Hypothalamus (tissue), 51 donors: ENCODE measurements around the gene ARG2.
"Not testable (repeated sequence)": the region's sequence is repeated elsewhere in the genome, so short reads cannot be mapped to it uniquely, and the experiment has no call there.

ENCODE experiments used
- DNase-seq, 51 donors: peaks; one replicate each; lab custom pipeline; 2025; lab: John Stamatoyannopoulos, UW

Gene ARG2

DNA sequence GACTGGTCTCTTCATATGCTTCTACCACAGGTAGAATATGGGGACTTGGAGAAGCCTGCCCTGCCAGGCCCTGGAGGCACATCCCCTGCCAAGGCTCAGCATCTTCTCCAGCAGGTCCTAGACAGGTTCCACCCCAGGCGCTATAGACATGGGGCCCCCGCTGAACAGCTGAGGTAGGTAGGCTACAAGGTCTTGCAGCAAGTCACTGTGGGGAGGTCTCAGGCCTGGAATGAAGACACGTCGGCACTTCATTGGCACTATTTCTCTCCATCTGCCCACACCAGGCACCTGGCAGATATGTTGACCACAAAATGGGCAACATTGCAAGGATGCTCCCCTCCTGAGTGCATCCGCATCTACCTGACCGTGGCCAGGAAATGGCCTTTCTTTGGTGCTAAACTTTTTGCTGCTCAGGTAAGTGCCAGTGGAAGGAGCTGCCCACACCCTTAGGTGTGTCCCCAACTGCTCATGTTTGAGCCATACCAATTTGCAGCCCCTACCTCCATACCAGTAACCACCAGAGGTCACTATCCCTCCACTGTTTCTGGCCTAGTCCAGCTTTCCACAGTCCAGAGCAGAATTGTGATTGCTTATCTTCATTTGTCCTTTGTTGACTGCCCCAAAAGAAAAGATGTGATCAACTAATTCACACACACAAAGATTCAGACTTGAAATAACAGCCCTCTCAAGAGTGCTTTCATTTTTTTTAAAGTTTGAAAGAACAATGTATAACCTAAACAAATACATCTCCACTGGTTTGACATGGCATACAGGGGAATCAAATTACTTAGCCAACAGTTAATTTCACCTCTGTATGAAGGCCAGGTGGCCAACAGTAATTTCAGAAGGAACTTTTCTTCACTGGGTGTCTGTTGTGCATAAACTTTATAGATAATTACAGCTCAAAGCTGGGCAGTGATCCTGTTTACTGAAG, 35.7 kb upstream of the ARG2 start:
- DNase-seq: peak in 3 of 51 donors; percentile 5 to 23 (median 14)

DNA sequence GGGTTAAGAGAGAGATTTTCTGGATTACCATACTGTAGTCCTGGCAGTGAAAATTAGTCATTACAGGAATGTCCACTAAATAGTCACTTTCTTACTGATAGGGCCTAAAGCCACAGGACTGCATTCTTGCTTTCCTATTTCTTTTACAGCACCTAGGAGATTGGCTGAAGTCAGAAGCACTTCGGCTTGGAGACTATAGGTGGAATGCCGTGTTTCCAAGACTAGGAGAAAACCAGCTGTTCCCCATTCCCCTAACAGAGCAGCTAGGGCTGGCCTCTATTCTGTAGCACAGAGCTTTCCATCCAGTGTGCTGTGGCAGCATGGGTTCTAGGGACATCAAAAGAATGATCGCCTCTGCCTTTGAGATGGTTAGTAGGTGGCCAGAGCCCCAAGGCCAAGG, 34.7 kb upstream of the ARG2 start:
- DNase-seq: no peak

DNA sequence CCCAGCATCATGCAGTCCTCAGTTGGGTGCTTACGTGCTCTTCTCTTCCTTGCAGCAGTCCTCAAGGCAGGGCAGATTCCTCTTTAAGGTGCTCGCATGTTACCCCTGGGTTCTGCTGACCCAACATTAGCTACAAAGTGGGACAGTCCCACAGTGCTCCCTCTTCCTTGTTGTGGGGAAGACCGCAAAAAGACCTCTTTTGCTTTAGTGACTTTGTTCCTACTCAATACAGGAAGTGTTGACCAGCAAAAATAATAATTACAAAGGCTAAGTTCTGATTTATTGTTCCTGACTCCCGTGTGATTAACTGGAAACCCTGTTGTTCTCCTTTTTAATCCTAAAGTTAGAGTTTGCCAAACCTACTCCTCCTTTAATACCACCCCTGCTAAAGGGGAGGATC, 33.4 kb upstream of the ARG2 start:
- DNase-seq: no peak

DNA sequence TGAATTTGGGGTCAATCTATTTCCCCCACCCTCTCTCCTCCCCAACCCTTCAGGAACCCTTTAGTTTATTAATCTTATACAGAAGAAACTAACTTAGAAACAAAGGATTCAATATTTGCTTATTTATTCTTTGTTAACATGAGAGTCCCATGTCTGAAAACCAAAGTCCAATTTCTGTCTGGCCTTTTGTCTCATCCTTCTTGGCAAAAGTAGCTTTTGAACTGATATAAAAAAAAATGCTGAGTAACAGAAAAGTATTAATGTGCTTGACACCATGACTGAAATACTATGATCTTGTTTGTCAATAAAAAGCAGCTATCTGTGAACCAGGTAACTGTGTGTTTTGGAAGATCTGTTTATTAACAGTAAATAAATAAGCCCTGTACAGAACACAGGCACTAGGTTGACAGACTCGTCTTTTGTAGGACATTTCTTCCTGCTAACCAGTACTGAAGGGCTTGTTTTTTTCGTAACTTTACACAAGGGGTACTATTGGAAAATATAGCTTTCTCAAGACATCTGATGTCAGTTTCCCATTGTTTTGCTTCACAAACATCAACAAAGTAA, 30.4 kb upstream of the ARG2 start:
- DNase-seq: no peak

DNA sequence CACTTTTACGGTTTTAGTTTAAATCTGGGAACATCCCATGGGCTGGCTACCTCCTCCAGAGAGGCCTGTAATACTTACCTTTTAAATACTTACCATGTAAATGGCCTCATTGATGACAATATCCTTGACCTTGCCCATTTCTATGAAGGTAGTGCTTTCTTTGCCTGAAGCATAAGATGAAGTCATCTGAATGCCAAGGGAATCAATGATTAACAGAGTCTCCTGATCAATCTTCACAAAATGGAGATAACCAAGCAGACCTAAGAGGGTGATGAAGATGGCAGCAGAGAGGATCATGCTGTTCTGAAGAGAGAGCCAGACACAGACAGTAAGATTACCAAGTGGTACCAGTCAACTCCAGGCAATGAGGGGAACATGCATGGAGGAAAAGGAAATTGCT, 26.1 kb upstream of the ARG2 start:
- not testable (repeated sequence) for DNase-seq

DNA sequence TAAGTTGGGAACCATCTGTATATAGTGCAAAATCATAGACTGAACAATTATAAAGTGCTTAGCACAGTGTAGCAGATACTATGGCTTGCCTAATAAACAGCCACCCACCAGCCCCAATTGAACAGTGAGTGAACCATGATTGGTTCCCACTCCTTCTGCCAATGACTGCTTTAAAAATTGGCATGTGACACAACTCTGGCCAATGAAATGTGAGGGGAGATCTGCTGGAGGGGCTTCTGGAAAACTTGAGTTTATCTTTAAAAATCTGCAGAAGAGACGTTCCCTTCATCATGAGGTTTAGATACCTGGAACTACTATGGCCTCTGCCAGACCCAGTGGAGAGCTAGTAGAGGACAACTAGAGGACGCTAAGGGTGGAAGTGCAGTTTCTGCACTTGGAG, 24.3 kb upstream of the ARG2 start:
- DNase-seq: no peak

DNA sequence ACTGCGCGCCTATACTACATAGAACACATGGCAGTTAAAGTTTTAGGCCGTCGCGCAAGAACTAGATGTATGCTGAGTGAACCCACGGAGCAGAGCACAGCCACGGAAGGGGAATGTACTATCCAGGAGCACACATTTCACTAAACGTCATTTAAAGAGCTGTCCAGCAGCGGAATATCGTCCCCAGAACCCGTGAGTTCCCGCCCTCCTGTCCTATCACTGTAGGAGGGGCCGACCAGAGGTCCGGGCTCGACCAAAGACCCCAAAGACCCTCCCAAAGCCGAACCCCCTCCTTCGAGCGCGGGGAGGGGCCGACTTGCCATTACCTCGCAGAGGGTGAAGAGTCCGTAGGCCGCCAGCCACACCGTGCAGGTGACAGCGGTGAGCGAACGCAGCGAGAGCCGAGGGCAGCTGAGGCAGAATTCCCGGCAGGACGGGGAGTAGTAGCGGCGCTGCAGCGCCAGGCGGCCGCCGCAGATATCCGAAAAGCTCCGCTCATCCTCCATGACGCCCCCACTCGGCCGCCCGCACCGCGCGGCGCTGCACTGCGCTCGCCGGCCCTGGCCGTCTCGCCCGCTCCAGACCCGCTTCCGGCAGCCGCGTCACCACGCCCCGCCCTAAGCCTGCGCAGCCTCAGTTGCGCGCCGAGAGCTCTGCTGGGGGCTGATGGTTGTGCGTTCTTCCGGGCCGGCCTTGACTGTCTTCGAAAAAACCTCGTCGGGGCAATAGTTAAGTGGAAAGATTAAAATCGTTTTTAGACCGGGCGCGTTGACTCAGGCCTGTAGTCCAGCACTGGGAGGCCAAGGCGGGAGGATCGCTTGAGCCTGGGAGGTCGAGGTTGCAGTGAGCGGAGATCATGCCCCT, 19.8 kb upstream of the ARG2 start, which contains the start of gene PIGH:
TSS of gene PIGH (minus strand) at position 571 of the 864 bp plus-strand sequence. CDS start at position 506, 65 bp downstream.
- DNase-seq: peak in 50 of 51 donors; percentile 52 to 94 (median 84)

DNA sequence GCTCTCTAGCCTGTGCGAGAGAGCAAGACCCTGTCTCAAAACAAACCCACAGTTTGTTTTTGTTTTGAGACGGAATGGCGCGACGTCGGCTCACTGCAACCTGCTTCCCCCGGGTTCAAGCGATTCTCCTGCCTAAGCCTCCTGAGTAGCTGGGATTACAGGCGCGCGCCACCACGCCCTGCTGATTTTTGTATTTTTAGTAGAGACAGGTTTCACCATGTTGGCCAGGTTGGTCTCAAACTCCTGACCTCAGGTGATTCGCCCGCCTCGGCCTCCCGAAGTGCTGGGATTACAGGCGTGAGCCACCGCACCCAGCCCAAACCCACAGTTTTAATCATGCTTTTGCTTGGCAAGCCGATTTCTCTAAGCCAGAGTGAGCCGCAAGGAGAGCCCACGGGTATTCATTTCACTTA, 19.2 kb upstream of the ARG2 start:
- not testable (repeated sequence) for DNase-seq

DNA sequence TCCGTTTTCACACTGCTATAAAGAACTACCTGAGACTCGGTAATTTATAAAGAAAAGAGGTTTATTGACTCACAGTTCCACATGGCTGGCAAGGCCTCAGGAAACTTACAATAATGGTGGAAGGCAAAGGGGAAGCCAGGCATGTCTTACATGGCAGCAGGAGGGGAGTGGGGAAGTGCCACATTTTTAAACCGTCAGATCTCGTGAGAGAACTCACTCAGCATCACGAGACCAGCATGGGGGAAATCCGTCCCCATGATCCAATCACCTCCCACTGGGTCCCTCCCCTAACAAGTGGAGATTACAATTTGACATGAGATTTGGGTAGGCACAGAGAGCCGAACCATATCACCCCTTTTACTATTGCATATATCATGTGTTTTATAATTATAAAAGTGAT, 17.6 kb upstream of the ARG2 start:
- no peak for DNase-seq

DNA sequence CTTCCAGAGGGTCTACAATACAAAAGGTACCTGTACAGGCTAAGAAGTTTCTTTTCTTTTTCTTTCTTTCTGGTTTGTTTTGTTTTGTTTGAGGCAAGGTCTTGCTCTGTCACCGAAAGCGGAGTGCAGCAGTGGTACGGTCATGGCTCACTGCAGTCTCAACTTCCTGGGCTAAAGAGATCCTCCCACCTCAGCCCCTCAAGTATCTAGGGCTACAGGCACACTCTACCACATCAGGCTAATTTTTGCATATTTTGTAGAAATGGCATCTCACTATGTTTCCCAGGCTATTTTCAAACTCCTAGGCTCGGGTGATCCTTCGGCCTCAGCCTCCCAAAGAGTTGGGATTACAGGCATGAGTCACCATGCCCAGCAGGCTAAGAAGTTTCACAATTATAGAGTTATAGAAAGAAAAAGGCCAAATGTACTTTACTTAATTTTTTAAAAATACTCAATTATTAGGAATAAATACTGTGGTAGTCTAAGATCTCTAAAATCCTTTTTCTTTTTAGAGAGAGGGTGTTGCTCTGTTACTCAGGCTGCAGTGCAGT, 16.6 kb upstream of the ARG2 start:
- no peak for DNase-seq

DNA sequence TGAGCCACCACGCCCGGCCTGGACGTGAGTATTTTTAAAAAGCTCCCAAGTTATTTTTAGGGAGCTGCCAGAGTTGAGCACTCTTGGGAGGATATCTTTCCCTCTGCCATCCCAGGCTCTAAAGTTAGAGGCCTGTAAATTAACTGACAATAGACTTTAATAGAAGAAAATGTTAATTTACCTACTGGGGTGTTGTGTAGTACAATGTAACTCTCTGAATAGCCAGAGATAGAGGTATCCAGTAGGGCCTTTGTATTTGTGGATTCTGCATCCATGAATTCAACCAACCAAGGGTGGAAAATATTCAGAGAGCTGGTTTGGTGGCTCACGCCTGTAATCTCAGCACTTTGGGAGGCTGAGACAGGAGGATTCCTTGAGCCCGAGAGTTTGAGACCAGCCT, 12.1 kb upstream of the ARG2 start:
- no peak for DNase-seq

DNA sequence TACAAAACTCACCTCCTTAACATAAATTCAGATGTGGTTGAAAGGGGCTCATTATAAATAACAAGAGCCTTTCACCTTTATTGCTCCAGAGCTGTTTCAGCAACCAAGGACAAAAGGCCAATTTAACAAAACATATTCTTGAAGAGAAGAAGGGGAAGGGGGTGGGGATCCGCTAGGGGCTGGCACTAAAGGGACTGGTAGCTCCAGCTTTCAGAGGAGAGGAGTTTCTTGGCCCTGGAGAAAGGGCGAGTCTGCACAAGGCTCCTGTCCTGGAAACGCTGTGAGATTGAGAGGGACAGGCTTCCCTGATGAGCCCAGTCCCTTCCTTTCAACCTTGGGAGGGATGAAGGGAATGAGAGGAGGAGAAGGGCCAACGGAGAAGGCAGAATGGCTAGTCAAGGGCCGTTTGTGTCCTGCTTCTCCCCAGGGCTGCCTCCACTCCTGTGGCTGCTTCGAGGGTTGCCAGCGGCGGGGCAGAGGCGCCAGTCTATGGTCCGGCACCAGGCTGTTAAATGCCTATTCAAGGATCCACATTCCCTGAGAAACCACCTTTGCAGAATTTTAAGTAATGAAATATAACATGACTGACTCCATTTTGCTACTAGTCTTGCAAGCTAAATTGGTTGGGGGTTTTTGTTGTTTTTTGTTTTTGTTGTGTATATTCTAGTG, 9.9 kb upstream of the ARG2 start:
- DNase-seq: no peak

DNA sequence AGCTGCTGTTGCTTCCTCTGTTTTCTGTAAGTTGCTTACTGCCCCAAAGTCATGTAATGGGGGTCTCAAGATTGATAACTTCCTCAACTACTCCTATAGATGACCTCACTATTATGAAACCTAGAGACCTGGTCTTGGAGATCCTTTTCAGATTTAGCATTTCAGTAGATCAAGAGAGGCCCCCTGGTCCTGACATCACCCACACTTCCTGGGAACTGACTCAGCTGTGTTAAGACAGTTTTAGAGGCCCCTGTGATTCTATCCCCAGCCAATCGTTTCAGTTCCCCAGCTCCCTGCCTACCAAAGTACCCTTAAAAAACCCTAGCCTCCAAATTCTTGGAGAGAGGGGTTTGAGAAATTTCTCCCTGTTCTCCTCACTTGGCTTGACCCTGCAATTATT, 9.2 kb upstream of the ARG2 start:
- no peak for DNase-seq

DNA sequence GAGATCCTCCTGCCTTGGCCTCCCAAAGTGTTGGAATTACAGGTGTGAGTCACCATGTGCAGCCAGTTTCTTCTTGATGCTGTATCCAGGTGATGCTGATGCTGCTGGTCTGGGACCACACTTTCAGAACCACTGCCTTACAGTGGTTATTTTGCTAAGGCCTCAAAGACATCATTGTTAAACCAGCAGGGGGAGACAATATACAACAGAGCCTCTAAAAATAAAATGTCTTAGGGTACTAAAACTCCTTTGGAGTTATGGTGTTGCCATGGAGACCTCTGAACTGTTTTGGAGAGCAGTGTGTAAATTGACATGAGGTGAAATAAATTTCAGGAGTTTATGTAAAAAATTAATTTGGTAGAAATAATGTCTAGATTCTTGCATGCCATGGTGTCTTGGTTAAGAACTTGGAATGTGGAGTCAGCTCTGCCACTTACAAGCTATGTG, 1.1 kb upstream of the ARG2 start:
- DNase-seq: peak in 4 of 51 donors; percentile 3 to 54 (median 29)

DNA sequence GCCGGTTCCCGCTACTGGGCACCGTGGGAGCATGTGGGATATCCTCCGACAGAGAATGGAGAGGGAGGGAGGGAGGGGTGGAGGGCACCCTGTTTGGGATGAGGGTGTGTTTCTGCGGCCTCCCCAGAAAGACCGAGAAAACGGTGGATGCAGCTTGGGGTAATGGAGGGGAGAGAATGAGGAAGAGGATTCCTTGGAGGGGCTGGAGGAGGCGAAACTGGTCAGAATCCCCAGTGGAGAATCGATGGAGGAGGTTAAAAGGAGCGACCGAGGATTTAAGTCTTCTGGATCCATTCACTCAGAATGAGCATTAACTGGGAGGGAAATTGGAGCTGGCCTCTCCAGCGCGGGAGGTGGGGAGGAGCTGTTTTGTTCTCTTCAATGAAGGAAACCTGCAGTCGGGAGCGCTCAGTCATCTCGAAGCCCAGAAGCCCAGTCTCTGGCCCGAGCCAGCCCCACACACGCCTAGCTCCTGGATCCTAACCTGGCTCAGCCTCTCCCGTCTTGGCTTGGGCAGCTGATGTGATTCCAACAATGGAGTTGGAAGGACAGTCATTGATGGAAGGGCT, 581 bp downstream of the ARG2 start:
- peak in 24 of 51 donors; percentile 5 to 52 (median 19) for DNase-seq

DNA sequence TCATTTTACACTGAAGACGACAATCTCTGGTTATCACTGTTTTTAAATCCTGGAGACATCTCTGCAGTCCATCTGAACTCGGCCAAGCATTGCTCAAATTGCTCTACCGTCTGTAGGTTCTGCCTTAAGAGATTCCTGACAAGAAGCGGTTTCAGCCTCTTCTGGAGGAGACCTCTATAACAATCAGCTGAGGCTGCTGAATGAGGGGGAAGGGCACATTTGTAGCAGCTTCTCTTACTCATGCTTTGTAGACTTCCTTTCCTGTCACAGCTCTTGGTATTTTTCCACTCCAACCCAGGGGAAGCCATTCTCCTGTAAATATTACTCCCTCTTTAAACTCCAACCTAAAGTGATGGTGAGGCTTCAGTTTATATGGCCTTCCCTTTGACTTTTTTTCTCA, 3.0 kb downstream of the ARG2 start:
- peak in 16 of 51 donors; percentile 1 to 59 (median 12) for DNase-seq

DNA sequence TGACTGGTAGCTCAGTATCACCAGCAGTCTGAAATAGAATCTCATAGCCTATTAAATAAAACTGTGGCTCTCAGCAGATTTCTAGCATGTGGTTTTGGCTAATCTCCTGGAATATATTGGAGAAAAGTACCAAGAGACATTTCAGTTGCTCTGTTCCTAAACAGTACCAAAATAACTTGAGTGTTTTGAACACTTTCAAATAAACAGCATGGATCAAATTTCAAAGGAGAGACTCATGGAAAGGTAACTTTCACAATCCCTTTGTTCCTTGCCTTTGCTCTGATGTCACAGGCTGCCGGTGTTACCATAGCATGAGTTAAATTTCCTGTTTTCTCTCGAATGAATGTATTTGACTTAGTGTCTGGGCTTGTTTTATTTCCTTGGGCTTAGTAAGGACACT, 3.4 kb downstream of the ARG2 start:
- DNase-seq: no peak

DNA sequence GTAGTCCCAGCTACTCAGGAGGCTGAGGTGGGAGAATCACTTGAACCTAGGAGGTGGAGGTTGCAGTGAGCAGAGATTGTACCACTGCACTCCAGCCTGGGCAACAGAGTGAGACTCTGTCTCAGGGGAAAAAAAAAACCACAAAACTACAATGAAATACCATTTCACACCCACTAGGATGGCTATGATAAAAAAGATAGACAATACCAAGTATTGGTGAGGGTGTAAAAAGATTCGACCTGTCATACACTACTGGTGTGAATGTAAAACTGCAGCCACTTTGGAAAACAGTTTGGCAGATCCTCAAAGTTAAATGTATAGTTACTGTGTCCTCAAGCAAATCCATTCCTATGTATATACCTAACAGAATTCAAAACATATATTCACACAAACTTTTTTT, 6.4 kb downstream of the ARG2 start:
- not testable (repeated sequence) for DNase-seq

DNA sequence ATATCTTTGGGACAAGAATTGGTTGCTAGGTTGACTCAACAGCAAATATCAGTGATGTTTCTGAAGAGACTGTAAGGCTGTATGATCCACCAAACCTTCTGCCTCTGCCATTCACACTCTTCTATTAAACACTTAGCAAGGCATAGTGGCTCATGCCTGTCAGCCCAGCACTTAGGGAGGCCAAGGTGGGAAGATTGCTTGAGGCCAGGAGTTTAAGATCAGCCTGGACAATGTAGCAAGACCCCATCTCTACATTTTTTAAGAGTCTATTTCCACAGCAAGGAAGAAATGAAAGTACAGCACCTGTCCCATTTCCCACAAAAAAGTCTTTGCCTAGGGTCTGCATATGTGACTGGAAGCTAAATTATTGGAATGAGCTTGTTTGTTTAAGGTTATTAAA, 7.8 kb downstream of the ARG2 start:
- no peak for DNase-seq

DNA sequence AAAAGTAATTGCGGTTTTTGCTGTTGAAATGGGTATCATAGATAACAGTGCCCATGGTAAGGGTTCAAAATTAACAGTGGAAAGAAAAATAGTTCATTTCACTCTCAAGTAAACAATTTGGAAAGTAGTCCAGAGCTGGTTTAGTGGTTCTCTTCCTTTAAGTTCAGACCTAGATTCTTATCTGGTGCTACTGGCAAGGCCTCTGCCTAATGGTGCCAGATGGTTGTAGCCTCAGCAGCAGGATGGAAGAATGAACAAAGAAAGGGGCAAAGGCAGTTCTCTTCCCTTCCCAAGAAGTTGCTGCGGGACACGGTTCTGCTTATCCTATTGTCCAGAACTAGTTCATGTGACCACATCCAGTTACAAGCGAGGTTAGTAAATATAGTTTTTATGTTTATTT, 10.5 kb downstream of the ARG2 start:
- DNase-seq: no peak
